PC-9 (cell line): ENCODE data around the gene CRISPLD2. TPM values are rescaled to one million over a fixed set of nuclear protein-coding genes. Genes with fewer than 3 reads are reported as not detected.
"Not testable (repeated sequence)": the region's sequence is repeated elsewhere in the genome, so short reads cannot be mapped to it uniquely, and the experiment has no call there.

Experiments used
- BruUV-seq: library from RNA; stranded (reverse); fragments of 400-500 nt; replicated peaks from 2 replicates; lab custom pipeline; 2021; lab: Mats Ljungman, UMichigan
- CTCF ChIA-PET: fragments of 300-600 bp; sonication (Branson Sonifier 250); formaldehyde crosslinking; loops from one replicate; lab custom pipeline; 2022; ENCODE audit warnings: antibody characterized with exemption; lab: Charles Lee
- POLR2A ChIA-PET: fragments of 300-600 bp; sonication (Branson Sonifier 250); formaldehyde crosslinking; loops from one replicate; lab custom pipeline; 2022; ENCODE audit warnings: antibody characterized with exemption; ENCODE audit not compliant: unreplicated experiment; lab: Charles Lee
- DNase-seq, 2 experiments: peaks; one replicate each; pipeline versions ENCODE4 v3.0.0 to v3.0.0-alpha.2; 2015 to 2022; ENCODE audit warnings: mixed read lengths in 1 of 2
- H2AFZ ChIP-seq: fragments of 200-600 bp; sonication (generic); 2 replicates; pipeline ENCODE4 v1.8.1; 2017; ENCODE audit warnings: antibody characterized with exemption
- H3F3A ChIP-seq: fragments of 200-600 bp; sonication (generic); 2 replicates; pipeline ENCODE4 v1.8.1; 2017; ENCODE audit warnings: antibody characterized with exemption, mild to moderate bottlenecking, low read depth; ENCODE audit not compliant: insufficient read depth
- H3K27ac ChIP-seq: fragments of 200-600 bp; sonication (generic); 2 replicates; pipeline ENCODE4 v1.6.1; 2016; ENCODE audit warnings: mixed run types
- H3K27me3 ChIP-seq: fragments of 200-600 bp; sonication (generic); 2 replicates; pipeline ENCODE4 v1.6.1; 2016; ENCODE audit warnings: low read depth, mixed run types; ENCODE audit not compliant: insufficient read depth
- H3K36me3 ChIP-seq: fragments of 200-600 bp; sonication (generic); 2 replicates; pipeline ENCODE4 v1.6.1; 2016; ENCODE audit warnings: low read depth, mixed run types
- H3K4me1 ChIP-seq: fragments of 200-600 bp; sonication (generic); replicated peaks from 2 replicates; pipeline ENCODE4 v1.6.1; 2016; ENCODE audit warnings: mixed run types; ENCODE audit not compliant: insufficient read depth
- H3K4me2 ChIP-seq: fragments of 200-600 bp; sonication (generic); 2 replicates; pipeline ENCODE4 v1.6.1; 2017; ENCODE audit warnings: mixed run types
- H3K4me3 ChIP-seq: fragments of 200-600 bp; sonication (generic); 2 replicates; pipeline ENCODE4 v1.6.1; 2016; ENCODE audit warnings: mixed run types
- H3K79me2 ChIP-seq: fragments of 200-600 bp; sonication (generic); 2 replicates; pipeline ENCODE4 v1.6.1; 2017; ENCODE audit warnings: low read depth, mixed run types
- H3K9me2 ChIP-seq: fragments of 200-600 bp; sonication (generic); 2 replicates; pipeline ENCODE4 v1.8.1; 2017; ENCODE audit warnings: mild to moderate bottlenecking; ENCODE audit not compliant: insufficient read depth
- H3K9me3 ChIP-seq: fragments of 200-600 bp; sonication (generic); 2 replicates; pipeline ENCODE4 v1.8.1; 2016; ENCODE audit warnings: low read depth; ENCODE audit not compliant: insufficient read depth
- H4K20me1 ChIP-seq: fragments of 200-600 bp; sonication (generic); 2 replicates; pipeline ENCODE4 v1.8.1; 2017; ENCODE audit not compliant: insufficient read depth
- CTCF ChIP-seq: fragments of 200-600 bp; sonication (generic); conservative IDR thresholded peaks from 2 replicates; pipeline ENCODE4 v1.6.1; 2017; ENCODE audit warnings: mixed run types, antibody characterized with exemption, mild to moderate bottlenecking, moderate library complexity
- EZH2 ChIP-seq: fragments of 200-600 bp; sonication (generic); IDR thresholded peaks from 2 replicates; pipeline ENCODE4 v1.8.0; 2017; ENCODE audit warnings: antibody characterized with exemption, low read depth
- intact Hi-C: fragments of 100-400 bp; cut with micrococcal nuclease; formaldehyde crosslinking; loops from one replicate; pipeline ENCODE4 v1.10.0; 2022; ENCODE audit not compliant: unreplicated experiment
- total RNA-seq: library from RNA; stranded (reverse); gene quantifications from 2 replicates; pipeline ENCODE4 v1.2.3, GENCODE V29; 2021

The CRISPLD2 gene
- total RNA-seq, 1 experiment from 2014 or later = 18.6 TPM

- TF ChIP-seq CTCF = no peak
- TF ChIP-seq EZH2 = no peak
- H3K27ac ChIP-seq = no peak overlapping the region
- BruUV-seq = no TSS peak
- no peak overlapping the region for H2AFZ ChIP-seq
- no peaks in the 10 kb centered on the region for H3K9me3 ChIP-seq
- intact Hi-C loops = loop anchor here (5.0 kb wide), 1 partner anchor 36 kb away; the partner anchor contains the start of gene CRISPLD2
- H3K79me2 ChIP-seq = no peaks in the 10 kb centered on the region
- no peaks in the 10 kb centered on the region for H3K9me2 ChIP-seq
- H3F3A ChIP-seq = peaks cover 21% of the 10 kb centered on the region
- H3K27me3 ChIP-seq = no peaks in the 10 kb centered on the region
- H3K4me1 ChIP-seq = peaks cover 19% of the 10 kb centered on the region
- ChIA-PET POLR2A (no interaction called here), CTCF (no interaction called here)
- H3K36me3 ChIP-seq = no peaks in the 10 kb centered on the region
- no peak for DNase-seq
- H4K20me1 ChIP-seq = no peaks in the 10 kb centered on the region
- no peak overlapping the region for H3K4me2 ChIP-seq
- no peak overlapping the region for H3K4me3 ChIP-seq
Measured at GRCh38 chr16:84853534-84853933, 33.7 kb downstream of the CRISPLD2 start.

- POLR2A ChIA-PET = no interaction called here
- no peaks in the 10 kb centered on the region for H3K9me2 ChIP-seq
- H3K4me3 ChIP-seq = no peak overlapping the region
- H3F3A ChIP-seq = peaks cover 21% of the 10 kb centered on the region
- intact Hi-C loops = loop anchor here (5.0 kb wide), 1 partner anchor 37 kb away; the partner anchor contains the start of gene CRISPLD2
- H3K27me3 ChIP-seq = no peaks in the 10 kb centered on the region
- peaks cover 19% of the 10 kb centered on the region for H3K4me1 ChIP-seq
- BruUV-seq = no TSS peak
- no peaks in the 10 kb centered on the region for H3K79me2 ChIP-seq
- DNase-seq = no peak
- CTCF ChIA-PET = no interaction called here
- no peaks in the 10 kb centered on the region for H3K36me3 ChIP-seq
- TF ChIP-seq EZH2 (no peak), CTCF (no peak)
- no peaks in the 10 kb centered on the region for H3K9me3 ChIP-seq
- H4K20me1 ChIP-seq = no peaks in the 10 kb centered on the region
- no peak overlapping the region for H3K4me2 ChIP-seq
- no peak overlapping the region for H3K27ac ChIP-seq
- no peak overlapping the region for H2AFZ ChIP-seq
Measured at GRCh38 chr16:84854759-84855158, 35.0 kb downstream of the CRISPLD2 start.

GRCh38 chr16:84855435-84856202 lies 35.8 kb downstream of the CRISPLD2 start:
- H3K4me2 ChIP-seq, H3K27me3 ChIP-seq, intact Hi-C loops, DNase-seq, CTCF ChIA-PET, POLR2A ChIA-PET, H3K9me2 ChIP-seq, H3K4me3 ChIP-seq, H3K36me3 ChIP-seq, H3K9me3 ChIP-seq, H3K79me2 ChIP-seq, H4K20me1 ChIP-seq, H3K27ac ChIP-seq, BruUV-seq, H2AFZ ChIP-seq: not testable (repeated sequence)
- Histone ChIP-seq H3F3A (peaks cover 13% of the 10 kb centered on the region), H3K4me1 (peaks cover 19% of the 10 kb centered on the region)

GRCh38 chr16:84856203-84856581 lies 36.4 kb downstream of the CRISPLD2 start:
- POLR2A ChIA-PET, BruUV-seq: not testable (repeated sequence)

GRCh38 chr16:84856811-84857210 lies 37.0 kb downstream of the CRISPLD2 start:
- H3F3A ChIP-seq, H4K20me1 ChIP-seq, DNase-seq, POLR2A ChIA-PET, H3K36me3 ChIP-seq, H3K79me2 ChIP-seq, H3K9me3 ChIP-seq, H3K4me2 ChIP-seq, H2AFZ ChIP-seq, BruUV-seq, H3K4me3 ChIP-seq, H3K27me3 ChIP-seq, H3K9me2 ChIP-seq, CTCF ChIA-PET, intact Hi-C loops, H3K27ac ChIP-seq, H3K4me1 ChIP-seq: not testable (repeated sequence)

More at GRCh38 chr16:84856203-84856581, 36.4 kb downstream of the CRISPLD2 start:
- intact Hi-C loops, H3K27me3 ChIP-seq, H4K20me1 ChIP-seq, H3K9me3 ChIP-seq, H3K9me2 ChIP-seq, H3K27ac ChIP-seq, H3K4me3 ChIP-seq, H2AFZ ChIP-seq, H3K36me3 ChIP-seq, CTCF ChIA-PET, H3F3A ChIP-seq, H3K4me2 ChIP-seq, H3K79me2 ChIP-seq, DNase-seq: not testable (repeated sequence)
- H3K4me1 ChIP-seq = peaks cover 14% of the 10 kb centered on the region
